ENCODE results near the gene CPN2. TPM values are rescaled to one million over a fixed set of nuclear protein-coding genes. Genes with fewer than 3 reads are reported as not detected.

The CPN2 gene
- polyA plus RNA-seq, 1 donor from 2014 or later: not detected

DNA sequence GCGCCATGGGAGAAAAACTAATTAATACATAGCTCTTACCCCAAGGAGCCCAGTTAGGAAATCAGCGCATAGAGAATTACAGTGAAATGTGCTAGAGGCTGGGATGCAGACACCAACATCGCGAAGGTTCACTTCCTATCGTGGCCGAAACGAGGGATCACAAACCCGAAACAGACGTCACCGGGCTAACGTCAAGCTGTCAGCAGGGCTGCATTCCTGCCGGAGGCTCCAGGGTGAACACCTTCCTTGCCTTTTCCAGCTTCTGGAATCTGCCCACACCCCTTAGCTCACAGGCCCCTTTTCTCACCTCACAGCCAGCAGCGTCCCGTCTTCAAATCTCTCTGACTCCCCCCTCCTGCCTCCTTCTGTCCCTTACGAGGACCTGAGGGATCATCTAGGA lies 34.9 kb upstream of the CPN2 start:
- no peak for TF ChIP-seq MXI1 (conservative IDR thresholded peaks at IDR 0.05; ENCODE audit: poor library complexity, severe bottlenecking)
- Histone ChIP-seq H3K9me2 (ENCODE audit: insufficient read depth, low read length) (no peaks in the 10 kb centered on the region), H3K4me3 (ENCODE audit: low read length) (no peak overlapping the region), H3K4me2 (ENCODE audit: low read length) (no peak overlapping the region), H3K27me3 (ENCODE audit: insufficient read depth, low read depth, low read length) (no peaks in the 10 kb centered on the region), H3F3A (ENCODE audit: insufficient read depth, low read length, poor library complexity, severe bottlenecking) (no peaks in the 10 kb centered on the region), H3K36me3 (ENCODE audit: insufficient read depth, low read length) (no peaks in the 10 kb centered on the region), H3K27ac (ENCODE audit: low read length) (no peak overlapping the region), H3K9me3 (ENCODE audit: low read length) (peaks cover 10% of the 10 kb centered on the region), H2AFZ (ENCODE audit: low read depth, low read length) (no peak overlapping the region), H3K79me2 (replicated peaks; ENCODE audit: insufficient read depth, low read length) (no peaks in the 10 kb centered on the region), H4K20me1 (ENCODE audit: insufficient read depth) (no peaks in the 10 kb centered on the region), H3K9ac (ENCODE audit: low read length) (no peak overlapping the region)

DNA sequence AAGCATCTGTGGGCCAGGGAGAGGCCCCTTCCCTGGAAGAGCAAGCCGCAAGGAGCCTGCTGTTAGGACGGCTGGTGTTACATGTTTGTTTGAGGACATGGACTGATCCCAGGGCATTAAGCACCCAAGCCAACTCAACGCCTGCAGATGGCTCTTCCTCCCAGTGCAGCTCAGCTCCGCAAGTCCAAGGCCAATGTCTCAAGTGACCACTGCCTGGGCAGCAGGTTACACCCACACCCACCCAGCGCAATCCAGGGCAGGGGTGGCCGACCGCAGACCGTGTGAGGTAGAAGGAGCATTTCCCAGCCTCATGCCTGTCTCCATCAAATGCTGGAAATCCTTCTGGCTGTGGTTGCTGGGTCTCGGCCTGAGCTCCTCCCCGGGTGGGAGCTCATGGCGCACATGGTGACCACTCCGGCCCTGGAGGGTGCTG lies 33.5 kb upstream of the CPN2 start:
- H3K27me3 ChIP-seq (ENCODE audit: insufficient read depth, low read depth, low read length): no peaks in the 10 kb centered on the region
- TF ChIP-seq TAF1 (IDR thresholded peaks at IDR 0.05; ENCODE audit: low read depth): no peak
- H3K4me3 ChIP-seq (ENCODE audit: low read length): no peak overlapping the region
- no peaks in the 10 kb centered on the region for H4K20me1 ChIP-seq (ENCODE audit: insufficient read depth)
- H3K9me3 ChIP-seq (ENCODE audit: low read length): peaks cover 3% of the 10 kb centered on the region
- no peak overlapping the region for H3K4me2 ChIP-seq (ENCODE audit: low read length)
- H2AFZ ChIP-seq (ENCODE audit: low read depth, low read length): no peak overlapping the region
- no peaks in the 10 kb centered on the region for H3K79me2 ChIP-seq (replicated peaks; ENCODE audit: insufficient read depth, low read length)
- H3F3A ChIP-seq (ENCODE audit: insufficient read depth, low read length, poor library complexity, severe bottlenecking): no peaks in the 10 kb centered on the region
- H3K36me3 ChIP-seq (ENCODE audit: insufficient read depth, low read length): no peaks in the 10 kb centered on the region
- H3K9me2 ChIP-seq (ENCODE audit: insufficient read depth, low read length): no peaks in the 10 kb centered on the region
- H3K9ac ChIP-seq (ENCODE audit: low read length): no peak overlapping the region
- H3K27ac ChIP-seq (ENCODE audit: low read length): no peak overlapping the region

DNA sequence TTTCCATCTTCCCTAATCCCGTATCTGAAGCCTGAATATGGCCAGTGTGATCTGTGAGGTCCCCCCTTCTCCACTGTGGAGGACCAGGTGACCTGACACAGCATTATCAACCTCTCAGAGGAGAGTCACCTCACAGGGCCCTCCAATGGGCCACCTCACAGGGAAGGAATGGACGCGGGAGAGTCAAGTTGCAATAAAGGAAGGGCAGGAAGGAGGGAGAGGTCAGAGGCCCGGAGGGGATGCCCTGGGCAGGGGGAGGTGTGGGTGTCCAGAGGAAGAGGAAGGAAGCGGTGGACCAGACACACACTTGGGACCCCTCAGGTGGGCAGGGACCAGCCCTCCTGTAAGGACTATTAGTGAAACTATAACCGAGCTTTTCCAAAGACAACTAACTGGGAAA lies 33.0 kb upstream of the CPN2 start:
- no peak overlapping the region for H3K9ac ChIP-seq (ENCODE audit: low read length)
- H3K79me2 ChIP-seq (replicated peaks; ENCODE audit: insufficient read depth, low read length): no peaks in the 10 kb centered on the region
- TF ChIP-seq, protein P1, sequence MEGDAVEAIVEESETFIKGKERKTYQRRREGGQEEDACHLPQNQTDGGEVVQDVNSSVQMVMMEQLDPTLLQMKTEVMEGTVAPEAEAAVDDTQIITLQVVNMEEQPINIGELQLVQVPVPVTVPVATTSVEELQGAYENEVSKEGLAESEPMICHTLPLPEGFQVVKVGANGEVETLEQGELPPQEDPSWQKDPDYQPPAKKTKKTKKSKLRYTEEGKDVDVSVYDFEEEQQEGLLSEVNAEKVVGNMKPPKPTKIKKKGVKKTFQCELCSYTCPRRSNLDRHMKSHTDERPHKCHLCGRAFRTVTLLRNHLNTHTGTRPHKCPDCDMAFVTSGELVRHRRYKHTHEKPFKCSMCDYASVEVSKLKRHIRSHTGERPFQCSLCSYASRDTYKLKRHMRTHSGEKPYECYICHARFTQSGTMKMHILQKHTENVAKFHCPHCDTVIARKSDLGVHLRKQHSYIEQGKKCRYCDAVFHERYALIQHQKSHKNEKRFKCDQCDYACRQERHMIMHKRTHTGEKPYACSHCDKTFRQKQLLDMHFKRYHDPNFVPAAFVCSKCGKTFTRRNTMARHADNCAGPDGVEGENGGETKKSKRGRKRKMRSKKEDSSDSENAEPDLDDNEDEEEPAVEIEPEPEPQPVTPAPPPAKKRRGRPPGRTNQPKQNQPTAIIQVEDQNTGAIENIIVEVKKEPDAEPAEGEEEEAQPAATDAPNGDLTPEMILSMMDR (IDR thresholded peaks at IDR 0.05; ENCODE audit: poor library complexity, severe bottlenecking): no peak
- TF ChIP-seq MXI1 (conservative IDR thresholded peaks at IDR 0.05; ENCODE audit: poor library complexity, severe bottlenecking): no peak
- no peak for TF ChIP-seq SMC3 (conservative IDR thresholded peaks at IDR 0.05; ENCODE audit: poor library complexity)
- no peak for TF ChIP-seq RAD21 (conservative IDR thresholded peaks at IDR 0.05)
- no peak for TF ChIP-seq POLR2AphosphoS5 (IDR thresholded peaks at IDR 0.05)
- no peak for TF ChIP-seq EZH2 (IDR thresholded peaks at IDR 0.05; ENCODE audit: borderline replicate concordance, insufficient read depth, low read length, poor library complexity, severe bottlenecking)
- H3K9me2 ChIP-seq (ENCODE audit: insufficient read depth, low read length): no peaks in the 10 kb centered on the region
- no peak overlapping the region for H3K27ac ChIP-seq (ENCODE audit: low read length)
- H2AFZ ChIP-seq (ENCODE audit: low read depth, low read length): no peak overlapping the region
- no peak overlapping the region for H3K4me2 ChIP-seq (ENCODE audit: low read length)
- H3K4me3 ChIP-seq (ENCODE audit: low read length): no peak overlapping the region
- H4K20me1 ChIP-seq (ENCODE audit: insufficient read depth): no peaks in the 10 kb centered on the region
- no peaks in the 10 kb centered on the region for H3F3A ChIP-seq (ENCODE audit: insufficient read depth, low read length, poor library complexity, severe bottlenecking)
- peaks cover 3% of the 10 kb centered on the region for H3K9me3 ChIP-seq (ENCODE audit: low read length)
- H3K36me3 ChIP-seq (ENCODE audit: insufficient read depth, low read length): no peaks in the 10 kb centered on the region
- H3K27me3 ChIP-seq (ENCODE audit: insufficient read depth, low read depth, low read length): no peaks in the 10 kb centered on the region

DNA sequence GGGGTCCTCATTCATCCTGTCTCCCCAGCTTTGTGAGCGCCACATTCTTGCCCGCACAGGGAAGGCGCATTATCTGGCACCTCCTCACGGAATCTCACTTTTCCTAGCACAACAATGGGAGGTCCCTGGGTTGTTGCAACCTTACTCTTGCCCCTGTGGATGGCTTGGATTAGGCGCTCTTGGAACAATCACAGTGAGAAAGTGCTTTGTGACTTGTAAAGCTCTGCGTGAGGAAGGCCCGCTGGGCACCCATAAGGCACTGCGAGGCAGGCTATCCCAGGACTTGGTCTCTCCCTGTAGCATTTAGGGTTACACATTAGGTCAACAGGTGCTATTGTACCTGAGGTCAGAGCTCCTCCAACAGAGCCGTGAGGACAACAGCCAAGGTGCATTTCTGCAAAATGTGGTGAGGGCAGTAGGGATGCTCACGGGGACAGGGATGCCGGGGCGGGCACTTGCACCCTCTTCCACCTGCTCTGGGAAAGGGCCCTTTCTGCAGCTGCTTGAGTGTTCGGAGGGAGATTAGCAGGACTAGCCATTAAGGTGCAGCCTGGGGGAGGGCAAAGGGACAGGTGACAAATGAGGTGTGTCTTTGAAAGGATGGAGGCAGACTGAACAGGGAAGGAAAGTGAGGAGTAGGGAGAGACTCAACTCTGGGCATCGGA lies 32.3 kb upstream of the CPN2 start:
- H3K4me3 ChIP-seq (ENCODE audit: low read length): no peak overlapping the region
- no peak overlapping the region for H2AFZ ChIP-seq (ENCODE audit: low read depth, low read length)
- H3K27ac ChIP-seq (ENCODE audit: low read length): no peak overlapping the region
- no peaks in the 10 kb centered on the region for H3K27me3 ChIP-seq (ENCODE audit: insufficient read depth, low read depth, low read length)
- H3K79me2 ChIP-seq (replicated peaks; ENCODE audit: insufficient read depth, low read length): no peaks in the 10 kb centered on the region
- peaks cover 3% of the 10 kb centered on the region for H3K9me3 ChIP-seq (ENCODE audit: low read length)
- H4K20me1 ChIP-seq (ENCODE audit: insufficient read depth): no peaks in the 10 kb centered on the region
- H3K36me3 ChIP-seq (ENCODE audit: insufficient read depth, low read length): no peaks in the 10 kb centered on the region
- H3K4me2 ChIP-seq (ENCODE audit: low read length): no peak overlapping the region
- no peaks in the 10 kb centered on the region for H3F3A ChIP-seq (ENCODE audit: insufficient read depth, low read length, poor library complexity, severe bottlenecking)
- H3K9ac ChIP-seq (ENCODE audit: low read length): no peak overlapping the region
- TF ChIP-seq MXI1 (conservative IDR thresholded peaks at IDR 0.05; ENCODE audit: poor library complexity, severe bottlenecking): no peak
- TF ChIP-seq RAD21 (conservative IDR thresholded peaks at IDR 0.05): no peak
- TF ChIP-seq, protein P2, sequence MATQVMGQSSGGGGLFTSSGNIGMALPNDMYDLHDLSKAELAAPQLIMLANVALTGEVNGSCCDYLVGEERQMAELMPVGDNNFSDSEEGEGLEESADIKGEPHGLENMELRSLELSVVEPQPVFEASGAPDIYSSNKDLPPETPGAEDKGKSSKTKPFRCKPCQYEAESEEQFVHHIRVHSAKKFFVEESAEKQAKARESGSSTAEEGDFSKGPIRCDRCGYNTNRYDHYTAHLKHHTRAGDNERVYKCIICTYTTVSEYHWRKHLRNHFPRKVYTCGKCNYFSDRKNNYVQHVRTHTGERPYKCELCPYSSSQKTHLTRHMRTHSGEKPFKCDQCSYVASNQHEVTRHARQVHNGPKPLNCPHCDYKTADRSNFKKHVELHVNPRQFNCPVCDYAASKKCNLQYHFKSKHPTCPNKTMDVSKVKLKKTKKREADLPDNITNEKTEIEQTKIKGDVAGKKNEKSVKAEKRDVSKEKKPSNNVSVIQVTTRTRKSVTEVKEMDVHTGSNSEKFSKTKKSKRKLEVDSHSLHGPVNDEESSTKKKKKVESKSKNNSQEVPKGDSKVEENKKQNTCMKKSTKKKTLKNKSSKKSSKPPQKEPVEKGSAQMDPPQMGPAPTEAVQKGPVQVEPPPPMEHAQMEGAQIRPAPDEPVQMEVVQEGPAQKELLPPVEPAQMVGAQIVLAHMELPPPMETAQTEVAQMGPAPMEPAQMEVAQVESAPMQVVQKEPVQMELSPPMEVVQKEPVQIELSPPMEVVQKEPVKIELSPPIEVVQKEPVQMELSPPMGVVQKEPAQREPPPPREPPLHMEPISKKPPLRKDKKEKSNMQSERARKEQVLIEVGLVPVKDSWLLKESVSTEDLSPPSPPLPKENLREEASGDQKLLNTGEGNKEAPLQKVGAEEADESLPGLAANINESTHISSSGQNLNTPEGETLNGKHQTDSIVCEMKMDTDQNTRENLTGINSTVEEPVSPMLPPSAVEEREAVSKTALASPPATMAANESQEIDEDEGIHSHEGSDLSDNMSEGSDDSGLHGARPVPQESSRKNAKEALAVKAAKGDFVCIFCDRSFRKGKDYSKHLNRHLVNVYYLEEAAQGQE (IDR thresholded peaks at IDR 0.05; ENCODE audit: borderline replicate concordance): no peak
- TF ChIP-seq POLR2AphosphoS5 (IDR thresholded peaks at IDR 0.05): no peak
- TF ChIP-seq EP300 (conservative IDR thresholded peaks at IDR 0.05; ENCODE audit: poor library complexity, severe bottlenecking): no peak
- TF ChIP-seq, protein P1 (IDR thresholded peaks at IDR 0.05; ENCODE audit: poor library complexity, severe bottlenecking): no peak
- TF ChIP-seq SMC3 (conservative IDR thresholded peaks at IDR 0.05; ENCODE audit: poor library complexity): no peak
- TF ChIP-seq TAF1 (IDR thresholded peaks at IDR 0.05; ENCODE audit: low read depth): no peak
- TF ChIP-seq EZH2 (IDR thresholded peaks at IDR 0.05; ENCODE audit: borderline replicate concordance, insufficient read depth, low read length, poor library complexity, severe bottlenecking): no peak
- H3K9me2 ChIP-seq (ENCODE audit: insufficient read depth, low read length): no peaks in the 10 kb centered on the region
